ENCODE data around the gene MYBPH.

- TF ChIP-seq EZH2 (IDR thresholded peaks at IDR 0.05; ENCODE audit: borderline replicate concordance, low read depth, low read length, severe bottlenecking) (no peak), CTCF (IDR thresholded peaks at IDR 0.05; ENCODE audit: borderline replicate concordance, extremely low read depth, low read length, poor library complexity, severe bottlenecking) (no peak)
Observed at GRCh38 chr1:203149188-203149840, 26.3 kb downstream of the MYBPH start.

All from DND-41 (cell line).